HPDE6-E6E7 (cell line): ENCODE data around the gene PDE8A.
"Not testable (repeated sequence)": the region's sequence is repeated elsewhere in the genome, so short reads cannot be mapped to it uniquely, and the experiment has no call there.

ENCODE experiments used
- DNase-seq: peaks from one replicate; pipeline ENCODE4 v3.0.0; 2011; ENCODE audit warnings: missing footprints; ENCODE audit errors: extremely low spot score

The PDE8A gene

GRCh38 chr15:85011160-85011571 is 29.5 kb downstream of the PDE8A start:
- no peak for DNase-seq

GRCh38 chr15:85011724-85012123 is 30.1 kb downstream of the PDE8A start:
- not testable (repeated sequence) for DNase-seq

- DNase-seq, result no peak
Observed at GRCh38 chr15:85013785-85014184, 32.1 kb downstream of the PDE8A start.

- no peak for DNase-seq
Observed at GRCh38 chr15:85014932-85015331, 33.3 kb downstream of the PDE8A start.

GRCh38 chr15:85016275-85016674 is 34.6 kb downstream of the PDE8A start:
- no peak for DNase-seq

GRCh38 chr15:85019815-85020590 is 38.3 kb downstream of the PDE8A start:
- DNase-seq, result no peak

GRCh38 chr15:85021409-85021808 is 39.8 kb downstream of the PDE8A start:
- no peak for DNase-seq

- no peak for DNase-seq
Observed at GRCh38 chr15:85022860-85023403, 41.3 kb downstream of the PDE8A start.

GRCh38 chr15:85024003-85024402 is 42.3 kb downstream of the PDE8A start:
- no peak for DNase-seq

GRCh38 chr15:85024509-85025336 is 43.1 kb downstream of the PDE8A start:
- DNase-seq, result peak; percentile 83

- DNase-seq, result no peak
Observed at GRCh38 chr15:85025516-85026251, 44.0 kb downstream of the PDE8A start.

- DNase-seq, result no peak
Observed at GRCh38 chr15:85026304-85027032, 44.8 kb downstream of the PDE8A start.

- DNase-seq, result no peak
Observed at GRCh38 chr15:85027033-85027380, 45.4 kb downstream of the PDE8A start.

GRCh38 chr15:85027421-85027820 is 45.8 kb downstream of the PDE8A start:
- DNase-seq, result no peak

GRCh38 chr15:85028416-85028815 is 46.8 kb downstream of the PDE8A start:
- no peak for DNase-seq

GRCh38 chr15:85029221-85029620 is 47.6 kb downstream of the PDE8A start:
- no peak for DNase-seq

GRCh38 chr15:85030301-85030929 is 48.8 kb downstream of the PDE8A start:
- peak; percentile 71 for DNase-seq

GRCh38 chr15:85031086-85031943 is 49.7 kb downstream of the PDE8A start:
- no peak for DNase-seq

GRCh38 chr15:85031944-85032558 is 50.4 kb downstream of the PDE8A start:
- DNase-seq, result no peak
